Measurements from ENCODE around the gene FRYL. TPM values are rescaled to one million over a fixed set of nuclear protein-coding genes. Genes with fewer than 3 reads are reported as not detected.

Gene FRYL
- total and polyA plus RNA-seq, 2 of the 13 experiments (the other 11 are each of a cell fraction or from before 2014, with no cell fraction given): 9.7 to 19.6 TPM

- TF ChIP-seq KAT2B (IDR thresholded peaks at IDR 0.05; ENCODE audit: borderline replicate concordance, low read depth, low read length) (no peak), ZNF75D (CRISPR knock-in tag; IDR thresholded peaks at IDR 0.05; ENCODE audit: borderline replicate concordance) (no peak), PRDM10 (CRISPR knock-in tag; IDR thresholded peaks at IDR 0.05; ENCODE audit: low read depth) (no peak), POLR2AphosphoS5 (IDR thresholded peaks at IDR 0.05; ENCODE audit: low read depth, low read length) (no peak), HDAC1 (CRISPR knock-in tag; IDR thresholded peaks at IDR 0.05) (no peak), MATR3 (CRISPR knock-in tag; IDR thresholded peaks at IDR 0.05) (no peak), ZKSCAN8 (CRISPR knock-in tag; IDR thresholded peaks at IDR 0.05; ENCODE audit: borderline replicate concordance) (no peak), NR3C1 (CRISPR knock-in tag; IDR thresholded peaks at IDR 0.05) (no peak), GPN1 (CRISPR knock-in tag; IDR thresholded peaks at IDR 0.05; ENCODE audit: borderline replicate concordance) (no peak), GFI1 (CRISPR knock-in tag; IDR thresholded peaks at IDR 0.05; ENCODE audit: borderline replicate concordance) (no peak), ZNF782 (CRISPR knock-in tag; IDR thresholded peaks at IDR 0.05; ENCODE audit: borderline replicate concordance) (no peak), RARG (CRISPR knock-in tag; IDR thresholded peaks at IDR 0.05; ENCODE audit: low read depth) (no peak), HOXD1 (CRISPR knock-in tag; IDR thresholded peaks at IDR 0.05) (no peak), ZBTB20 (CRISPR knock-in tag; IDR thresholded peaks at IDR 0.05; ENCODE audit: borderline replicate concordance, low read depth) (no peak), CBX1 (IDR thresholded peaks at IDR 0.05; ENCODE audit: low read depth) (no peak), FOXK1 (CRISPR knock-in tag; IDR thresholded peaks at IDR 0.05; ENCODE audit: borderline replicate concordance, low read depth) (peak; percentile 57; the same call in 1 of the 2 replicates), KLF13 (CRISPR knock-in tag; IDR thresholded peaks at IDR 0.05) (no peak), ZNF589 (CRISPR knock-in tag; conservative IDR thresholded peaks at IDR 0.05) (no peak), ZNF383 (CRISPR knock-in tag; IDR thresholded peaks at IDR 0.05; ENCODE audit: borderline replicate concordance) (no peak)
- TF ChIP-seq, protein P1, sequence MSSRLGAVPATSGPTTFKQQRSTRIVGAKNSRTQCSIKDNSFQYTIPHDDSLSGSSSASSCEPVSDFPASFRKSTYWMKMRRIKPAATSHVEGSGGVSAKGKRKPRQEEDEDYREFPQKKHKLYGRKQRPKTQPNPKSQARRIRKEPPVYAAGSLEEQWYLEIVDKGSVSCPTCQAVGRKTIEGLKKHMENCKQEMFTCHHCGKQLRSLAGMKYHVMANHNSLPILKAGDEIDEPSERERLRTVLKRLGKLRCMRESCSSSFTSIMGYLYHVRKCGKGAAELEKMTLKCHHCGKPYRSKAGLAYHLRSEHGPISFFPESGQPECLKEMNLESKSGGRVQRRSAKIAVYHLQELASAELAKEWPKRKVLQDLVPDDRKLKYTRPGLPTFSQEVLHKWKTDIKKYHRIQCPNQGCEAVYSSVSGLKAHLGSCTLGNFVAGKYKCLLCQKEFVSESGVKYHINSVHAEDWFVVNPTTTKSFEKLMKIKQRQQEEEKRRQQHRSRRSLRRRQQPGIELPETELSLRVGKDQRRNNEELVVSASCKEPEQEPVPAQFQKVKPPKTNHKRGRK (CRISPR knock-in tag; IDR thresholded peaks at IDR 0.05): no peak
- TF ChIP-seq, protein P2, sequence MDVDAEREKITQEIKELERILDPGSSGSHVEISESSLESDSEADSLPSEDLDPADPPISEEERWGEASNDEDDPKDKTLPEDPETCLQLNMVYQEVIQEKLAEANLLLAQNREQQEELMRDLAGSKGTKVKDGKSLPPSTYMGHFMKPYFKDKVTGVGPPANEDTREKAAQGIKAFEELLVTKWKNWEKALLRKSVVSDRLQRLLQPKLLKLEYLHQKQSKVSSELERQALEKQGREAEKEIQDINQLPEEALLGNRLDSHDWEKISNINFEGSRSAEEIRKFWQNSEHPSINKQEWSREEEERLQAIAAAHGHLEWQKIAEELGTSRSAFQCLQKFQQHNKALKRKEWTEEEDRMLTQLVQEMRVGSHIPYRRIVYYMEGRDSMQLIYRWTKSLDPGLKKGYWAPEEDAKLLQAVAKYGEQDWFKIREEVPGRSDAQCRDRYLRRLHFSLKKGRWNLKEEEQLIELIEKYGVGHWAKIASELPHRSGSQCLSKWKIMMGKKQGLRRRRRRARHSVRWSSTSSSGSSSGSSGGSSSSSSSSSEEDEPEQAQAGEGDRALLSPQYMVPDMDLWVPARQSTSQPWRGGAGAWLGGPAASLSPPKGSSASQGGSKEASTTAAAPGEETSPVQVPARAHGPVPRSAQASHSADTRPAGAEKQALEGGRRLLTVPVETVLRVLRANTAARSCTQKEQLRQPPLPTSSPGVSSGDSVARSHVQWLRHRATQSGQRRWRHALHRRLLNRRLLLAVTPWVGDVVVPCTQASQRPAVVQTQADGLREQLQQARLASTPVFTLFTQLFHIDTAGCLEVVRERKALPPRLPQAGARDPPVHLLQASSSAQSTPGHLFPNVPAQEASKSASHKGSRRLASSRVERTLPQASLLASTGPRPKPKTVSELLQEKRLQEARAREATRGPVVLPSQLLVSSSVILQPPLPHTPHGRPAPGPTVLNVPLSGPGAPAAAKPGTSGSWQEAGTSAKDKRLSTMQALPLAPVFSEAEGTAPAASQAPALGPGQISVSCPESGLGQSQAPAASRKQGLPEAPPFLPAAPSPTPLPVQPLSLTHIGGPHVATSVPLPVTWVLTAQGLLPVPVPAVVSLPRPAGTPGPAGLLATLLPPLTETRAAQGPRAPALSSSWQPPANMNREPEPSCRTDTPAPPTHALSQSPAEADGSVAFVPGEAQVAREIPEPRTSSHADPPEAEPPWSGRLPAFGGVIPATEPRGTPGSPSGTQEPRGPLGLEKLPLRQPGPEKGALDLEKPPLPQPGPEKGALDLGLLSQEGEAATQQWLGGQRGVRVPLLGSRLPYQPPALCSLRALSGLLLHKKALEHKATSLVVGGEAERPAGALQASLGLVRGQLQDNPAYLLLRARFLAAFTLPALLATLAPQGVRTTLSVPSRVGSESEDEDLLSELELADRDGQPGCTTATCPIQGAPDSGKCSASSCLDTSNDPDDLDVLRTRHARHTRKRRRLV (CRISPR knock-in tag; IDR thresholded peaks at IDR 0.05): no peak
Measured at GRCh38 chr4:48623182-48623780, 156.8 kb downstream of the FRYL start (continued).

Measured in HepG2 (cell line).